Mammary epithelial cell (primary cell): ENCODE data around the gene IFI27.

Experiments used
- EZH2 ChIP-seq: IDR thresholded peaks from 2 replicates; pipeline ENCODE4 v1.6.1; 2012; ENCODE audit warnings: low read length, inconsistent platforms, borderline replicate concordance
- TF ChIP-seq, protein P1 (sequence below), 2 donors: IDR thresholded peaks in 1 of 2; conservative IDR thresholded peaks in 1 of 2; 2 replicates each; pipeline ENCODE4 v1.5.1; 2011 to 2012; ENCODE audit warnings: inconsistent platforms in 2 of 2, low read length in 2 of 2, mild to moderate bottlenecking in 2 of 2, control low read depth in 1 of 2, low read depth in 1 of 2; ENCODE audit not compliant: insufficient read depth in 1 of 2; ENCODE audit errors: extremely low read depth in 1 of 2

DNA sequence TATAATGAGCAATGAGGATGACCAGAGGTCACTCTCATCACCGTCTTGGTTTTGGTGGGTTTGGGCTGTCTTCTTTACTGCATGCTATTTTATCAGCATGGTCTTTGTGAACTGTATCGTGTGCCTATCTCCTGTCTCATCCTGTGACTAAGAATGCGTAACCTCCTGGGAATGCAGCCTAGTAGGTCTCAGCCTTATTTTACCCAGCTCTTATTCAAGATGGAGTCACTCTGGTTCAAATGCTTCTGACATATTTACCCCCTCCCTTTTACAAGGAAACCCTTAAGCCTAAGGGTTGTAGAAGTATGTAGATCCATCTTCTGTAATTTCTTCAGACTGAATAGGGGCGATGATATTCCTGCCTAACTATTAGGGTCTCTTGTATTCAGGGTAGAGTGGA lies 21.1 kb upstream of the IFI27 start:
- no peak for TF ChIP-seq EZH2
- TF ChIP-seq, protein P1, sequence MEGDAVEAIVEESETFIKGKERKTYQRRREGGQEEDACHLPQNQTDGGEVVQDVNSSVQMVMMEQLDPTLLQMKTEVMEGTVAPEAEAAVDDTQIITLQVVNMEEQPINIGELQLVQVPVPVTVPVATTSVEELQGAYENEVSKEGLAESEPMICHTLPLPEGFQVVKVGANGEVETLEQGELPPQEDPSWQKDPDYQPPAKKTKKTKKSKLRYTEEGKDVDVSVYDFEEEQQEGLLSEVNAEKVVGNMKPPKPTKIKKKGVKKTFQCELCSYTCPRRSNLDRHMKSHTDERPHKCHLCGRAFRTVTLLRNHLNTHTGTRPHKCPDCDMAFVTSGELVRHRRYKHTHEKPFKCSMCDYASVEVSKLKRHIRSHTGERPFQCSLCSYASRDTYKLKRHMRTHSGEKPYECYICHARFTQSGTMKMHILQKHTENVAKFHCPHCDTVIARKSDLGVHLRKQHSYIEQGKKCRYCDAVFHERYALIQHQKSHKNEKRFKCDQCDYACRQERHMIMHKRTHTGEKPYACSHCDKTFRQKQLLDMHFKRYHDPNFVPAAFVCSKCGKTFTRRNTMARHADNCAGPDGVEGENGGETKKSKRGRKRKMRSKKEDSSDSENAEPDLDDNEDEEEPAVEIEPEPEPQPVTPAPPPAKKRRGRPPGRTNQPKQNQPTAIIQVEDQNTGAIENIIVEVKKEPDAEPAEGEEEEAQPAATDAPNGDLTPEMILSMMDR (conservative IDR thresholded peaks at IDR 0.05 in 1 of 2, IDR thresholded peaks at IDR 0.05 in 1 of 2; ENCODE audit: extremely low read depth in 1 of 2, insufficient read depth in 1 of 2, low read depth in 1 of 2, low read length in 2 of 2): no peak
